Measurements from ENCODE around the gene TLCD5. TPM values are rescaled to one million over a fixed set of nuclear protein-coding genes. Genes with fewer than 3 reads are reported as not detected.

TLCD5 gene
- total and polyA plus RNA-seq, 7 donors = 0.39 to 2.5 (median 0.71) TPM

- Histone ChIP-seq H3K9me3 (no peaks in the 10 kb centered on the region), H3K27ac (peak overlapping the region; percentile 61), H3K4me1 (peaks cover 77% of the 10 kb centered on the region), H3K4me3 (peak overlapping the region; percentile 20), H3K27me3 (ENCODE audit: insufficient read depth in 3 of 3, low read length in 2 of 3) (no peaks in the 10 kb centered on the region), H3K36me3 (ENCODE audit: insufficient read depth in 1 of 2, low read depth in 1 of 2) (no peaks in the 10 kb centered on the region)
- TF ChIP-seq CTCF (IDR thresholded peaks at IDR 0.05) = no peak
- ATAC-seq = peak; percentile 73 to 93 (median 84)
- no peak for DNase-seq
- 3 to 9% (median 5%) methylated on average over 1 of the region's 1 CpG for WGBS, 3 donors
- intact Hi-C loops (cut with DNase I) = no loop called here
Observed at GRCh38 chr11:120346233-120346632, 21.1 kb downstream of the TLCD5 start.

GRCh38 chr11:120350637-120351036 lies 25.5 kb downstream of the TLCD5 start:
- H3K4me1 ChIP-seq = peaks cover 56% of the 10 kb centered on the region
- H3K27ac ChIP-seq = no peak overlapping the region
- no peaks in the 10 kb centered on the region for H3K36me3 ChIP-seq (ENCODE audit: insufficient read depth in 1 of 2, low read depth in 1 of 2)
- no peaks in the 10 kb centered on the region for H3K27me3 ChIP-seq (ENCODE audit: insufficient read depth in 3 of 3, low read length in 2 of 3)
- H3K9me3 ChIP-seq = no peaks in the 10 kb centered on the region
- DNase-seq (no peak), ATAC-seq (no peak)
- intact Hi-C loops (cut with DNase I) = no loop called here
- H3K4me3 ChIP-seq = no peak overlapping the region
- no peak for TF ChIP-seq CTCF (IDR thresholded peaks at IDR 0.05)

- DNase-seq (no peak), ATAC-seq (no peak)
- intact Hi-C loops (cut with DNase I) = no loop called here
- Histone ChIP-seq H3K9me3 (no peaks in the 10 kb centered on the region), H3K4me1 (peaks cover 53% of the 10 kb centered on the region), H3K4me3 (no peak overlapping the region), H3K27ac (no peak overlapping the region), H3K27me3 (ENCODE audit: insufficient read depth in 3 of 3, low read length in 2 of 3) (no peaks in the 10 kb centered on the region), H3K36me3 (ENCODE audit: insufficient read depth in 1 of 2, low read depth in 1 of 2) (no peaks in the 10 kb centered on the region)
- no peak for TF ChIP-seq CTCF (IDR thresholded peaks at IDR 0.05)
- WGBS, 3 donors = 81 to 91% (median 89%) methylated on average over 6 of the region's 6 CpGs
Observed at GRCh38 chr11:120352405-120352804, 27.3 kb downstream of the TLCD5 start.

GRCh38 chr11:120354068-120354467 lies 29.0 kb downstream of the TLCD5 start:
- peak in 2 of 4 donors; percentile 15 to 46 for ATAC-seq
- Histone ChIP-seq H3K4me1 (peaks cover 43% of the 10 kb centered on the region), H3K9me3 (no peaks in the 10 kb centered on the region), H3K36me3 (ENCODE audit: insufficient read depth in 1 of 2, low read depth in 1 of 2) (no peaks in the 10 kb centered on the region), H3K27me3 (ENCODE audit: insufficient read depth in 3 of 3, low read length in 2 of 3) (no peaks in the 10 kb centered on the region), H3K4me3 (no peak overlapping the region), H3K27ac (no peak overlapping the region)
- intact Hi-C loops (cut with DNase I) = no loop called here
- no peak for DNase-seq
- no peak for TF ChIP-seq CTCF (IDR thresholded peaks at IDR 0.05)
- 33 to 52% (median 44%) methylated on average over 1 of the region's 1 CpG for WGBS, 3 donors

GRCh38 chr11:120354779-120355178 lies 29.7 kb downstream of the TLCD5 start:
- Histone ChIP-seq H3K27ac (no peak overlapping the region), H3K36me3 (ENCODE audit: insufficient read depth in 1 of 2, low read depth in 1 of 2) (no peaks in the 10 kb centered on the region), H3K4me3 (no peak overlapping the region), H3K27me3 (ENCODE audit: insufficient read depth in 3 of 3, low read length in 2 of 3) (no peaks in the 10 kb centered on the region), H3K4me1 (peaks cover 37% of the 10 kb centered on the region), H3K9me3 (no peaks in the 10 kb centered on the region)
- WGBS, 3 donors = 68 to 70% (median 68%) methylated on average over 6 of the region's 6 CpGs
- ATAC-seq (no peak), DNase-seq (no peak)
- no peak for TF ChIP-seq CTCF (IDR thresholded peaks at IDR 0.05)
- intact Hi-C loops (cut with DNase I) = no loop called here

Measured in psoas muscle (tissue), 8 donors.